Activated CD8-positive, alpha-beta memory T cell treated with anti-CD3 and anti-CD28 coated beads, Interleukin-2, amount 50 U/mL, for 1 hour (primary cell): ENCODE data around the gene FAM234B.
"Not testable (repeated sequence)": the region's sequence is repeated elsewhere in the genome, so short reads cannot be mapped to it uniquely, and the experiment has no call there.

Experiments
- DNase-seq: peaks from one replicate; pipeline ENCODE4 v3.0.0-alpha.2; 2020; ENCODE audit errors: extremely low read depth

Gene FAM234B

DNA sequence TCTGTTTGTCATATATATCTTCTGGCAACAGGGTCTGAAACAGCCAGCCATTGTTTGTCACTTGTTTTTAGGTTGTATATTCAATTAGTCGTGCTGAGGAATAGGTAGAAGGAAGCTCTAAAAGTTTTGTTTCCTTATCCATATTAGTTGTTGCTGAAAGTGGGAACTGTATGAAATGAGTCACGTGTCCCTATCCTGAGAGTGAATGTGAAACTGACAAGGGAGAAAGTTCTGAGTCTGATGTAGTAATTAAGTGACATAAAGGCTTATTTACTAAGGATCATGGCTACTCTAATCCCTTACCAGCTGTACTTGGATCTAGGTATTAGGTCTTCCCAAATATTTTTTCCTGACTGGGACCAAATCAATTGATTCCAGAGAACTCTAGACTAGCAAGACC, 16.4 kb downstream of the FAM234B start:
- no peak for DNase-seq

- DNase-seq: no peak
Observed at GRCh38 chr12:13061377-13061776, 17.2 kb downstream of the FAM234B start.

DNA sequence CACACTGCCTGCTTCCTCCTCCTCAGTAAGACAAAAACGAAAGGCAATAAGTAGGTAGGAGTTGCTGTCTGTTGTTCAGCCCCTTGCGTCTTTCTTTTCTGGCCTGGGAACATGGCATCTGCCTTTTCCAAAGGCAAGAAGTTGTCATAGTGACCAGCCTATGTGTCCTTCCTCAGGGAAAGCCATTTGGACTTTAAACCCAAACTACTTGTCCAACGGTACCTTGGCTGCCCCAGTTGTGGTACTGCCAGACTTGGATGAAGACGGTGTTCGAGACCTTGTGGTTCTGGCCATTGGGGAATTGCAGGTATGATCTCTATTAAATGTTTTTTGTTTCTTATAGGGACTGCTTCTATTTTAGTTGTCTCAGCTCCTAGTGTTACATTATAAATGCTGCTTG, 18.5 kb downstream of the FAM234B start:
- no peak for DNase-seq

GRCh38 chr12:13066014-13066413, 21.8 kb downstream of the FAM234B start:
- no peak for DNase-seq

DNA sequence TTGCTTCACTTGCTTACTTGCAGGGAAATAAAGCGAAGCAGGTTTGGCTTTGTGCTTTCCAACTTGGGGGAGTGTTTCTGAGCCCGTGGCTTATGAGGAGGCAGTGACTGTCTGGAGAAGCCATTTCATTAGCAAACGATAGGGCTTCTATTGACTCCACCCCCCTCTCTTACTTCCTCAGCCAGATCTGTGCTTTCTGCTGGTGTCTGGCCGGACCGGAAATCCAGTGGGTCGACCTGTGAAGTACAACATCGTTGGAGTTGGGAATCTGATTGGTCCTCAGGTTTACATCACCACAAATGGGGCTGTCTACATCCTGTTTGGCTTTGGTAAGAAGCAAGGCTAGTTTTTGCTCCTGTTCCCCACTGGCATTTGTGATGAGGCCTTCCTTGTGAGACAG, 22.3 kb downstream of the FAM234B start:
- no peak for DNase-seq

GRCh38 chr12:13067322-13067721, 23.1 kb downstream of the FAM234B start:
- DNase-seq: no peak

- DNase-seq: no peak
Observed at GRCh38 chr12:13069380-13069779, 25.2 kb downstream of the FAM234B start.

- no peak for DNase-seq
Observed at GRCh38 chr12:13071305-13072280, 27.4 kb downstream of the FAM234B start.

DNA sequence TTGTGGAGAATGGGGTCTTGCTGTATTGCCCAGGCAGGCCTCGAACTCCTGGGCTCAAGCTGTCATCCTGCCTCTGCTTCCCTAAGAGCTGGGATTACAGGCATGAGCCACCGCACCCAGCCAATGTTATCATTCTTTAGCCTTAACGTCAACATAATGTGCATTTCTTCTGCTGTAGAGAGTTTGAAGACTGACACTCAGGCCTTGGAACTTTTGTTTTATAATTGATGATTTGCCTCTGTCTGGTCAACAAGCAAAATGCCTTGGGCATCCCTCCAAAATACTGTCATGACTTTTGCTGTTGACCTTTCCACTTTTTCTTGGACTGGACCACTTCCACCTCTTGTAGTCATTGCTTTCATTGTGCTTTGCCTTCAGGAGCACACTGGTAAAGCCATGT, 29.0 kb downstream of the FAM234B start:
- no peak for DNase-seq

GRCh38 chr12:13074396-13075117, 30.4 kb downstream of the FAM234B start:
- DNase-seq: no peak

DNA sequence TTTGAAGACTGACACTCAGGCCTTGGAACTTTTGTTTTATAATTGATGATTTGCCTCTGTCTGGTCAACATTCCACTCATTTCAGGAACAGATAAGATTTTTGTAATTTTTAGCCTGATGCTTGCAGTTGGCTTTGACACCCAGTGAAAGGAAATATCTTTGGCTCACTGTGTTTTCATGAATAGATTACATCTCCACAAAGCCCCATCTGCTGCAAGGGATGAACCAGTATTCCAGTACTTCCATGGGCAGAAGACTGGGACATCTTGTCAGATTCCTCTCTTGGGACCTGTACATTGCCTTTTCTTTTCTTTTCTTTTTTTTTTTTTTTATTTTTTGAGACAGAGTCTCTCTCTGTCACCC, 30.9 kb downstream of the FAM234B start:
- no peak for DNase-seq

DNA sequence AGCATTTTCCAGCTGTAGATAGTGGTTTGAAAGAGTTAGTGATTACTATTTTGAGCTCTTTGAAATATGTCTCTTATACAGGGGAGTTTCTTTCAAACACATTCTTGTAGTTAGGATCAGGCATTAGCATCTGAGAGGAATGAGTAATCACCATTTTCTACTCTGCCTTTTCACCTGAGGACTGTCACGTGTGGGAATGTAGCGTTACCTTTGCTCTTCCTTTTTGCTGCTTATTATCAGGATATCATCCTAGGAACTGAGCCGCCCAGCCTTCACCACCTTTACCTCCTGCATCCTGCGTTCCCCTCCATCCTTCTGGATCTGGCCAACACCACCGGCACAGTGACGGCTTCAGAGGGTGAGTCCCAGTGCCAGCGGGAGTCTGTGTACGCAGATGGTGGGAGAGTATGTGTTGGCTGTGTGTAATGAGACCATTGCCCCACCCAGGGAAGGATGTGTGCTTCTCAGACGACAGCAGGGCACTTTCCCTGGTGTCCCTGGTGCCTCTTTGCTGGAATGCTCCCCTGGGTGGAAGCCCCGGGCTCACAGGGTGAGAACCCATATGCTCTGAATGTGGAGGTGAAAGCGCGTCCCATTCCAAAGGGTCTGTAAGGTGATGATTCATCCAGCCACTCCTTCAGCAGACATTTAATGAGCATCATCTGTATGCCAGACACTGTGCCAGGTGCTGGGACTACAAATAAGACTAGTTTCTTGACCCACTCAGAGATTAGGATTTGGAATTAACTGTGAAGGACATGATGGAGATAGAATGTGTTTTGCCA, 31.8 kb downstream of the FAM234B start:
- DNase-seq: no peak

GRCh38 chr12:13079440-13079906, 35.3 kb downstream of the FAM234B start:
- DNase-seq: no peak

- DNase-seq: no peak
Observed at GRCh38 chr12:13080266-13080665, 36.1 kb downstream of the FAM234B start.

DNA sequence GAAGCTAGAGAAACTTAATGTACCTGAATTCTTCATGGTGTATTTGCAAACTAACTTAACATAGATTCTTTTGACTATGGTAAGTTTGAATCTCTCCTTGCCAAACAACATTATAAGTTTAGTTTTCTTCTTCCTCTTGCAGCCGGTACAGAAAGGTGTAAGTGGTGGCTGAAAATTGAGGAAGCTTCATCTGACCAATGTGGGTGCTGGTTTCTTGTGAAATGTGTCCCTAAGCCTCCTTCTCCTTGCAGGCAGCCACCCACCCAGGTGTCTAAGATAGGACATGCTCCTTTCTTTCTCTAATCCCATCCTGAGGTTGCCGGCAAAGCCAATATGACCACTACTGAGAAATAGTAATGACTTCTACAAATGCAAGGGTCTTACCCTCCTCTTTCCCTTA, 38.7 kb downstream of the FAM234B start:
- no peak for DNase-seq

DNA sequence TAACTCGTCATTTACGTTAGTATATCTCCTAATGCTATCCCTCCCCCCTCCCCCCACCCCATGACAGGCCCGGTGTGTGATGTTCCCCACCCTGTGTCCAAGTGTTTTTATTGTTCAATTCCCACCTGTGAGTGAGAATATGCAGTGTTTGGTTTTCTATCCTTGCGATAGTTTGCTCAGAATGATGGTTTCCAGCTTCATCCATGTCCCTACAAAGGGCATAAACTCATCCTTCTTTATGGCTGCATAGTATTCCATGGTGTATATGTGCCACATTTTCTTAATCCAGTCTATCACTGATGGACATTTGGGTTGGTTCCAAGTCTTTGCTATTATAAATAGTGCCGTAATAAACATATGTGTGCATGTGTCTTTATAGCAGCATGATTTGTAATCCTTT, 39.5 kb downstream of the FAM234B start:
- DNase-seq: not testable (repeated sequence)

DNA sequence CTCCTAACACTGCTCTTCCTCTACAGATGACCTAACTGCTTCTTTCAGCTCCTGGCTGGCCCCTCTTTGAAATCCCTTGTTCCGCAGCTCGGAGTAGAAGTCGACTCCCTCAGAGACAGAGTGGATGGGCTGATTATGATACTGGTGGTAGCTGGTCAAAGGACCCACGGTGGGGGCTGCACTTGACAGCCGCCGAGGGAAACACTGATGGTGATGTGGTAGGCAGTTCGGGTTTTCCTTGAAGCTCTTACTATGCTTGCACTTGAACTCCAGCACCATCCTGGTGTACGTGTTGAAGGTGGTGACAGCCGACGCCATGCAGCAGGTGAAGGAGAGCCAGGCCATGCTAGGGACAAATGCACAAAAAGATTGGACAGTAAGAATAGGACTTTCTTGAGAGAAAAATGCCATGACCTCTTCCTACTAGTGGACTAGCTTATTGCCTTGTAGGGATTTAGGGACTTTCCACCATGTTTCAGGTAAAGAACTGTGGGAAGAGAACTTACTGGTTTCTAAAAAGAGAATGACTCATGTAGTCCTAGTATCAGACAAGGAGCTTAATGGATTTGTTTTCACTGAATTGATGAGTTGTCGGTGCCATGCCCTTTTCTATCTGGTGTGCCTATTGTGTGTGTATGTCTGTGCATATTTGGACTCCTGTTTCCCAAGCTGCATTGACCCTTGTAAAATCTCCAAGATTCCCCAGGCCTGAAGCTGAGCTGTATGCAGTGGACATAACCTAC, 40.9 kb downstream of the FAM234B start:
- DNase-seq: no peak

DNA sequence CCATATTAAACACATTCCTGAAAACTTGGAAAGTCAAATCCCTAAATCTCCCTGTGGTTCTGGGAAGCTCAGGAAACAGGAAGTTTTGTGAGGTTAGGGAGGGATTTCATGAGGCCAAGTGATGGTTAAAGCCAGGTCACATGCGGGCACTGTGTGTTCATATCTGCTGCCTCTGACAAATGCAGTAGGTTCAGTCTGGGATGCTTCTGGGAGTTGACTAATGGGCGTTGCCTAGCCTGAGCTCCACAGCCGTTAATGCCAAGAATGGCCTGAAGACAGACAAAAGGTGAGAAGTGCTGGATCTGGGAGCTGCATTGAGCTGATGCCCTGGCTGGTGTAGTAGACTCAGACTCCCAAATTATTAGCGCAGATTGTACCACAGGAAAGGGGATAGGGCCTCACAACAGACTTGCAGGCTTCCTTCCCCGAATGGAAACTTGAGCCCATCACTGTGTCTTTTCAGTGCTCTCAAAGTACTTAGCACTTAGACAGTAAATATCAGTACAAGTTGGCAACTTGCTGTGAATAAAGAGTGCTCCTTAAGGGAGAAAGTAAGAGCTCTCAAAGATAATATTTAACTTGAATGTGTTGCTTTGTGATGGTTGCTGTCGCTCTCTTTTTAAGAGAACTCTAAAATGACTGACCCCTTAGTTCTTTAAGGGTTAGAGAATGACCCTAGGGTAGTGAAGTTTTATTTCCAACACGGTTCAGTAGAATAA, 41.9 kb downstream of the FAM234B start:
- DNase-seq: no peak

- DNase-seq: no peak
Observed at GRCh38 chr12:13087766-13088165, 43.6 kb downstream of the FAM234B start.

DNA sequence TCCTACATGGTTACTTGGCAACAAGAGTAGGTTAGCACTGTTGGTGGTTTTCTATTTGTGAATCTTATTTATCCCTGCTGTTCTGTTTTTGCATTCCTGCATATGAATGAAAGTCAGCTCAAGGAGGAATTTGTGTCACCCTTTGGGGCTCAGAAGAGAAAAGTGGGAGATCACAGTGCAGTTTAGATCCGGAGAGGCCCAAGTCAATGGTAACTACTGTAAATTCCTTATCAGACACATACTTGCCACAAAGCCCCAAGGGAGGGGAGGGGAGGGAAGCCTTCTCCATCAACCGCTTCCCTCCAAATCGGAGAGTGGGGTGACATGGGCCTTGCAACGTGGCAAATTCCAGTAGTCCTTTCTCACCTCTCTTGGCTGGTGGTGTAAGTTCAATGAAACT, 44.3 kb downstream of the FAM234B start:
- no peak for DNase-seq

DNA sequence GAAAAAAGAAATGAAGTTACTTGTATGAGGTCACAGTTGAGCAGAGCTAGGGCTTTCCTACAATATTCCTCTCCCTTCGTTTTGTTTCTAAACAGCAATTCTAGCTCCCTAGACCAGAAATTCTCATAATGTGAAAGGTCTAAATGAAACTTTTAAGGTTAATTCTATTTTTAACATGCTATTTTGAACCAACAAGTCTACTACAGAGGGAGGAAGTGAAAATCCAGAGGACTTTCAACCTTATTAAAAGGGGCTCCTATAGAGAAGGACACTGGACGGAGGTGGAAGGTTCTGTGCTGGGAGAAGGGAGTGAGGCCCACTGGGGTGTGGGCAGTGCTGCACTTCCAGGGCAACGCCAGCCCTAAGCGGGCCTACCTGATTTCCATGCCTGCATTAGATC, 45.9 kb downstream of the FAM234B start:
- no peak for DNase-seq
